ENCODE results near the gene SH3D21. TPM values are rescaled to one million over a fixed set of nuclear protein-coding genes. Genes with fewer than 3 reads are reported as not detected.

Gene SH3D21
- total and polyA plus RNA-seq, 2 of the 8 experiments (the other 6 are each of a cell fraction or from before 2014, with no cell fraction given): 3.4 to 8.6 TPM

GRCh38 chr1:36329817-36330216 lies 23.6 kb downstream of the SH3D21 start:
- Histone ChIP-seq H2BK5ac (ENCODE audit: low read depth, low read length) (no peak overlapping the region), H3K14ac (ENCODE audit: insufficient read length) (no peak overlapping the region), H3K79me2 (ENCODE audit: control insufficient read depth in 1 of 2, insufficient read depth in 2 of 2, low read length in 2 of 2) (no peaks in the 10 kb centered on the region), H2AK5ac (ENCODE audit: low read depth, low read length) (no peak overlapping the region), H4K91ac (replicated peaks; ENCODE audit: insufficient read length, low read length) (no peak overlapping the region), H4K20me1 (replicated peaks in 1 of 2; ENCODE audit: control insufficient read depth in 1 of 2, insufficient read depth in 2 of 2, low read length in 2 of 2) (no peaks in the 10 kb centered on the region), H3K4me1 (replicated peaks in 1 of 4; ENCODE audit: control insufficient read depth in 3 of 4, insufficient read depth in 4 of 4, low read length in 3 of 4) (no peaks in the 10 kb centered on the region), H3K9me3 (ENCODE audit: insufficient read depth in 2 of 2, low read depth in 1 of 2, low read length in 1 of 2) (no peaks in the 10 kb centered on the region), H4K8ac (ENCODE audit: extremely low read depth, insufficient read depth, low read length) (no peak overlapping the region), H3K4me3 (ENCODE audit: extremely low read depth in 1 of 4, insufficient read depth in 2 of 4, low read depth in 3 of 4, low read length in 4 of 4) (no peak overlapping the region), H4K5ac (ENCODE audit: insufficient read length, low read depth, low read length) (no peak overlapping the region), H2BK20ac (ENCODE audit: low read length) (no peak overlapping the region), H3K23ac (ENCODE audit: insufficient read length) (no peak overlapping the region), H3K9ac (replicated peaks in 1 of 4; ENCODE audit: extremely low read depth in 1 of 4, low read depth in 3 of 4, low read length in 3 of 4) (no peak overlapping the region), H3K18ac (ENCODE audit: extremely low read depth, low read length) (no peak overlapping the region), H3K4ac (replicated peaks; ENCODE audit: insufficient read length, low read depth, low read length) (no peak overlapping the region), H3K23me2 (ENCODE audit: low read depth, low read length) (peaks cover 4% of the 10 kb centered on the region; the same call in 1 of the 2 replicates), H3K27ac (ENCODE audit: low read depth, low read length) (no peak overlapping the region), H2AFZ (ENCODE audit: low read length) (no peak overlapping the region), H3K79me1 (ENCODE audit: low read depth, low read length) (no peaks in the 10 kb centered on the region; the same call in 1 of the 2 replicates), H3K27me3 (replicated peaks in 1 of 4; ENCODE audit: control insufficient read depth in 3 of 4, extremely low read depth in 1 of 4, insufficient read depth in 3 of 4, low read length in 3 of 4) (peaks cover 0 to 6% (median under 1%) of the 10 kb centered on the region in 4 experiments; a peak in 3 of 7 replicates), H2BK12ac (ENCODE audit: low read depth, low read length) (no peak overlapping the region), H3K36me3 (ENCODE audit: control insufficient read depth in 2 of 4, insufficient read depth in 4 of 4, low read length in 3 of 4) (no peaks in the 10 kb centered on the region), H2BK15ac (ENCODE audit: low read length) (no peak overlapping the region), H2BK120ac (replicated peaks; ENCODE audit: low read depth, low read length) (no peak overlapping the region), H3K56ac (replicated peaks; ENCODE audit: insufficient read length, low read depth, low read length) (no peak overlapping the region), H3K4me2 (ENCODE audit: insufficient read depth in 1 of 2, low read depth in 2 of 2, low read length in 2 of 2) (no peak overlapping the region)
- no peak for TF ChIP-seq POU5F1 (IDR thresholded peaks at IDR 0.05; ENCODE audit: low read depth, low read length)
- no peak for TF ChIP-seq KDM5A (IDR thresholded peaks at IDR 0.05; ENCODE audit: low read length)
- TF ChIP-seq SIN3A (conservative IDR thresholded peaks at IDR 0.05 in 1 of 2, IDR thresholded peaks at IDR 0.05 in 1 of 2; ENCODE audit: low read depth in 1 of 2, low read length in 2 of 2): no peak
- FAIRE-seq: no peak
- POLR2A ChIA-PET (ENCODE audit: partially characterized antibody): interaction anchor here (0.9 to 1.5 kb wide), 3 partner anchors 12 to 57 kb away, joined by 3 to 5 read pairs (median 4); no protein-coding TSS in a partner anchor
- CTCF ChIA-PET (ENCODE audit: partially characterized antibody): interaction anchor here (1.7 to 2.4 kb wide), 2 partner anchors 23 to 39 kb away, joined by 5 read pairs; partner anchors contain the start of gene SH3D21
- WGBS, 2 experiments (ENCODE audit: extremely low coverage in 1 of 2, insufficient coverage in 1 of 2, insufficient read length in 1 of 2, insufficient replicate concordance in 2 of 2, low coverage in 1 of 2, low lambda C conversion rate in 2 of 2, missing lambda C conversion rate in 1 of 2): 86% methylated on average over 9 of the region's 9 CpGs; no CpG with 5 or more reads in 1 of the 2 experiments
- DNase-seq (ENCODE audit: low read depth in 1 of 2, low spot score in 2 of 2): no peak
